Measurements from ENCODE around the gene OGG1. TPM values are rescaled to one million over a fixed set of nuclear protein-coding genes. Genes with fewer than 3 reads are reported as not detected.

OGG1 gene
- total and polyA plus RNA-seq, 2 experiments from 2014 or later: 23.0 to 36.5 TPM

GRCh38 chr3:9785602-9786001 is 35.9 kb downstream of the OGG1 start:
- H3K9me3 ChIP-seq (ENCODE audit: low read depth): no peaks in the 10 kb centered on the region
- H3K9ac ChIP-seq: no peak overlapping the region
- H3K79me2 ChIP-seq (ENCODE audit: insufficient read depth): 0 out of 2 replicates have a peak, but pooled peaks cover 12% of the 10 kb centered on the region
- H3K36me3 ChIP-seq (ENCODE audit: low read depth): peaks cover 38% of the 10 kb centered on the region
- H3F3A ChIP-seq (ENCODE audit: insufficient read depth): peaks cover 4% of the 10 kb centered on the region; the same call in 1 of the 2 replicates
- WGBS, 2 experiments (ENCODE audit: low coverage in 1 of 2, low lambda C conversion rate in 2 of 2, missing lambda C conversion rate in 2 of 2): 84 to 90% methylated on average over 7 of the region's 7 CpGs
- H2AFZ ChIP-seq: no peak overlapping the region
- no peaks in the 10 kb centered on the region for H3K27me3 ChIP-seq (replicated peaks; ENCODE audit: insufficient read depth)
- H3K9me2 ChIP-seq (ENCODE audit: insufficient read depth): no peaks in the 10 kb centered on the region
- no peak overlapping the region for H3K27ac ChIP-seq
- H3K4me1 ChIP-seq (ENCODE audit: insufficient read depth): no peaks in the 10 kb centered on the region
- in situ Hi-C loops (cut with MboI): no loop called here
- H3K4me2 ChIP-seq (ENCODE audit: unreplicated experiment): no peak overlapping the region
- TF ChIP-seq EZH2 (IDR thresholded peaks at IDR 0.05; ENCODE audit: insufficient read depth, poor library complexity, severe bottlenecking) (no peak), EZH2phosphoT487 (IDR thresholded peaks at IDR 0.05; ENCODE audit: insufficient read depth, low read depth) (no peak)
- H4K20me1 ChIP-seq (ENCODE audit: insufficient read depth): no peaks in the 10 kb centered on the region
- DNase-seq: no peak
- H3K4me3 ChIP-seq: no peak overlapping the region

- H3F3A ChIP-seq (ENCODE audit: insufficient read depth): no peaks in the 10 kb centered on the region
- H3K4me3 ChIP-seq: no peak overlapping the region
- no peak overlapping the region for H3K9ac ChIP-seq
- no peak for DNase-seq
- no peaks in the 10 kb centered on the region for H3K4me1 ChIP-seq (ENCODE audit: insufficient read depth)
- H3K4me2 ChIP-seq (ENCODE audit: unreplicated experiment): no peak overlapping the region
- no peaks in the 10 kb centered on the region for H3K27me3 ChIP-seq (replicated peaks; ENCODE audit: insufficient read depth)
- H3K27ac ChIP-seq: no peak overlapping the region
- no peaks in the 10 kb centered on the region for H3K9me3 ChIP-seq (ENCODE audit: low read depth)
- peaks cover 19% of the 10 kb centered on the region for H3K79me2 ChIP-seq (ENCODE audit: insufficient read depth)
- no peaks in the 10 kb centered on the region for H3K9me2 ChIP-seq (ENCODE audit: insufficient read depth)
- TF ChIP-seq EZH2 (IDR thresholded peaks at IDR 0.05; ENCODE audit: insufficient read depth, poor library complexity, severe bottlenecking) (no peak), EZH2phosphoT487 (IDR thresholded peaks at IDR 0.05; ENCODE audit: insufficient read depth, low read depth) (no peak)
- peaks cover 38% of the 10 kb centered on the region for H3K36me3 ChIP-seq (ENCODE audit: low read depth)
- in situ Hi-C loops (cut with MboI): no loop called here
- WGBS, 2 experiments (ENCODE audit: low coverage in 1 of 2, low lambda C conversion rate in 2 of 2, missing lambda C conversion rate in 2 of 2): 90 to 93% methylated on average over 7 of the region's 7 CpGs
- no peaks in the 10 kb centered on the region for H4K20me1 ChIP-seq (ENCODE audit: insufficient read depth)
- no peak overlapping the region for H2AFZ ChIP-seq
These were observed 36.5 kb downstream of the OGG1 start for GRCh38 chr3:9786209-9786739.

- H3F3A ChIP-seq (ENCODE audit: insufficient read depth): no peaks in the 10 kb centered on the region; the same call in 1 of the 2 replicates
- H3K4me3 ChIP-seq: no peak overlapping the region
- TF ChIP-seq EZH2phosphoT487 (IDR thresholded peaks at IDR 0.05; ENCODE audit: insufficient read depth, low read depth) (no peak), EZH2 (IDR thresholded peaks at IDR 0.05; ENCODE audit: insufficient read depth, poor library complexity, severe bottlenecking) (no peak)
- H3K9me3 ChIP-seq (ENCODE audit: low read depth): no peaks in the 10 kb centered on the region
- H3K36me3 ChIP-seq (ENCODE audit: low read depth): peaks cover 38% of the 10 kb centered on the region
- no peaks in the 10 kb centered on the region for H4K20me1 ChIP-seq (ENCODE audit: insufficient read depth)
- DNase-seq: peak; percentile 31
- no peaks in the 10 kb centered on the region for H3K27me3 ChIP-seq (replicated peaks; ENCODE audit: insufficient read depth)
- WGBS, 2 experiments (ENCODE audit: low coverage in 1 of 2, low lambda C conversion rate in 2 of 2, missing lambda C conversion rate in 2 of 2): 91 to 92% methylated on average over 13 of the region's 13 CpGs
- no peak overlapping the region for H3K27ac ChIP-seq
- H3K4me2 ChIP-seq (ENCODE audit: unreplicated experiment): no peak overlapping the region
- peaks cover 27% of the 10 kb centered on the region for H3K79me2 ChIP-seq (ENCODE audit: insufficient read depth)
- H2AFZ ChIP-seq: no peak overlapping the region
- peaks cover 6% of the 10 kb centered on the region for H3K4me1 ChIP-seq (ENCODE audit: insufficient read depth)
- in situ Hi-C loops (cut with MboI): no loop called here
- H3K9ac ChIP-seq: no peak overlapping the region
- H3K9me2 ChIP-seq (ENCODE audit: insufficient read depth): no peaks in the 10 kb centered on the region
These were observed 37.3 kb downstream of the OGG1 start for GRCh38 chr3:9786825-9787669.

- no peaks in the 10 kb centered on the region for H3K27me3 ChIP-seq (replicated peaks; ENCODE audit: insufficient read depth)
- no peak overlapping the region for H3K4me3 ChIP-seq
- H3K36me3 ChIP-seq (ENCODE audit: low read depth): peaks cover 31% of the 10 kb centered on the region
- no peak for DNase-seq
- H3K9me2 ChIP-seq (ENCODE audit: insufficient read depth): no peaks in the 10 kb centered on the region
- TF ChIP-seq EZH2phosphoT487 (IDR thresholded peaks at IDR 0.05; ENCODE audit: insufficient read depth, low read depth) (no peak), EZH2 (IDR thresholded peaks at IDR 0.05; ENCODE audit: insufficient read depth, poor library complexity, severe bottlenecking) (no peak)
- no peaks in the 10 kb centered on the region; the same call in 1 of the 2 replicates for H3F3A ChIP-seq (ENCODE audit: insufficient read depth)
- no peak overlapping the region for H2AFZ ChIP-seq
- no peak overlapping the region for H3K27ac ChIP-seq
- peaks cover 6% of the 10 kb centered on the region for H3K4me1 ChIP-seq (ENCODE audit: insufficient read depth)
- H3K9ac ChIP-seq: no peak overlapping the region
- H3K9me3 ChIP-seq (ENCODE audit: low read depth): no peaks in the 10 kb centered on the region
- no peaks in the 10 kb centered on the region for H4K20me1 ChIP-seq (ENCODE audit: insufficient read depth)
- in situ Hi-C loops (cut with MboI): no loop called here
- peaks cover 29% of the 10 kb centered on the region for H3K79me2 ChIP-seq (ENCODE audit: insufficient read depth)
- H3K4me2 ChIP-seq (ENCODE audit: unreplicated experiment): no peak overlapping the region
- WGBS, 2 experiments (ENCODE audit: low coverage in 1 of 2, low lambda C conversion rate in 2 of 2, missing lambda C conversion rate in 2 of 2): 68 to 72% methylated on average over 6 of the region's 6 CpGs
These were observed 38.0 kb downstream of the OGG1 start for GRCh38 chr3:9787714-9788113.
